GM21360 (cell line): ENCODE results near the gene MEGF10.

ENCODE experiments used
- ATAC-seq: cut with Tn5 transposase; IDR thresholded peaks from one replicate; pipeline ENCODE4 v1.9.1; 2021; ENCODE audit warnings: mild to moderate bottlenecking, moderate library complexity; ENCODE audit not compliant: unreplicated experiment

The MEGF10 gene

GRCh38 chr5:127508644-127509373, 218.2 kb downstream of the MEGF10 start:
- ATAC-seq = no peak
